Stimulated activated CD8-positive, alpha-beta memory T cell treated with anti-CD3 and anti-CD28 coated beads, Interleukin-2, amount 100 ng/mL, for 48 hours (primary cell): Measurements from ENCODE around the gene ACADM.
"Not testable (repeated sequence)": the region's sequence is repeated elsewhere in the genome, so short reads cannot be mapped to it uniquely, and the experiment has no call there.

ENCODE experiments used
- DNase-seq, 2 donors: peaks; one replicate each; pipeline ENCODE4 v3.0.0-alpha.2; 2020; ENCODE audit warnings: low read depth in 2 of 2

The ACADM gene

DNA sequence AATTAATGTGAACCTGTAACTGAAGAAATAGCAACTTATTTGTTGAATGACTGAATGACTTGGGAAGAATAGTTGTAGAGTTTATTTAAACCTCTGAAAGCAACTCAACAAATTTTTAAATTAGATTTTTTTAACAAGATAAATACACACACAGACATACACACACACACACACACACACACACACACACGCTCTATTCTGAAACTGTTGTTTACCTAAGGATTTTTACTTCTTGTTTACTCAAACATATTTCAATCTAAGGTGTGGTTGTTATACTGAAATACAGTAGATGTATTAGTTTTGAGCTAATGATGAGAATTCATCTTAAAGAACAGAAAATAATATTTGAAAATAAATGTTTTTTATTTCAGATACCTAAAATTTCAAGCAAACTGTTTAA is 11.5 kb downstream of the ACADM start:
- no peak for DNase-seq

DNA sequence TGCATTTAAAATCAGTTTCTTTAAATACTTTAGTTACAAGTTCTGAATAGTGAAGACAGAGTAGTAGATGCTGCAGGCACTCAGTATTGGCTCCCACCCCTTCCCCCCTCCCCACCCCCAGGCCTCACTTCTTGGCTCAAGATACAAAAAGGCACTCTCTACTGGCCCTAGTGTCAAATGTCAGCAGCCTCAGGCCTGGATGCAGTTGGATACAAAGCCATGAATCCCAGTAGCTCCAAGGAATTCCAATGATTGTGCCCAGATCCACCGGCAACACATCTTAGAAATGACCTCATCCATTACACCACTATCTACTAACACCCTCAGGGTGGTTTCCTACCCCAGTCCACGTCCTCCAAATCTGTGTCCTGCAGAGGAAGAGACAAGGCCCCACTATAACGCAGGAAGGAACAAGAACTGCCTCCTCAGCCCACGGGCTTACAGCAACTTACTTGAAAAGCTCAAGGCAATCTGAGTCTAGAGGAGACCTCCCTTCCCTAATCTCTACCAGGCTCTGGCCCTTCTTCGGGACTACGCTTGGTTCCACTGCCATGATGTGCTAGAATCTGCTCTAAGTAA is 17.6 kb downstream of the ACADM start:
- DNase-seq = no peak

DNA sequence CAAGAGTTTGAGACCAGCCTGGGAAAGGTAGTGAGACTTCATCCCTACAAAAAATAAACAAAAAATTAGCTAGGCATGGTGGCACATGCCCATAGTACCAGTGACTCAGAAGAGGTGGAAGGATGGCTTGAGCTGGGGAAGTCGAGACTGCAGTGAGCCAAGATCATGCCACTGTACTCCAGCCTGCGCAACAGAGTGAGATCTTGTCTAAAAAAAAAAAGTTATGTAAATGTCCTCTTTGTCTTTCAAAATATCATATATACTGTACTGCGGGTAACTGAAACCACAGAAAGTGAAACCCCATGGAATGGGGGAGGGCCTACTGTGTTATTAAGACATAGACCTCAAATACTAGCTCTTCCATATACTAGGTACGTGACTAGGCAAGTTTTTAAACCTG is 20.8 kb downstream of the ACADM start:
- no peak for DNase-seq

DNA sequence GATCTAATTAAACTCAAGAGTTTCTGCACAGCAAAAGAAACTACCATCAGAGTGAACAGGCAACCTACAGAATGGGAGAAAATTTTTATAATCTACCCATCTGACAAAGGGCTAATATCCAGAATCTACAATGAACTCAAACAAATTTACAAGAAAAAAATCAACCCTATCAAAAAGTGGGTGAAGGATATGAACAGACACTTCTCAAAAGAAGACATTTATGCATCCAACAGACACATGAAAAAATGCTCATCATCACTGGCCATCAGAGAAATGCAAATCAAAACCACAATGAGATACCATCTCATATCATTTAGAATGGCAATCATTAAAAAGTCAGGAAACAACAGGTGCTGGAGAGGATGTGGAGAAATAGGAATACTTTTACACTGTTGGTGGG is 32.7 kb downstream of the ACADM start:
- not testable (repeated sequence) for DNase-seq

DNA sequence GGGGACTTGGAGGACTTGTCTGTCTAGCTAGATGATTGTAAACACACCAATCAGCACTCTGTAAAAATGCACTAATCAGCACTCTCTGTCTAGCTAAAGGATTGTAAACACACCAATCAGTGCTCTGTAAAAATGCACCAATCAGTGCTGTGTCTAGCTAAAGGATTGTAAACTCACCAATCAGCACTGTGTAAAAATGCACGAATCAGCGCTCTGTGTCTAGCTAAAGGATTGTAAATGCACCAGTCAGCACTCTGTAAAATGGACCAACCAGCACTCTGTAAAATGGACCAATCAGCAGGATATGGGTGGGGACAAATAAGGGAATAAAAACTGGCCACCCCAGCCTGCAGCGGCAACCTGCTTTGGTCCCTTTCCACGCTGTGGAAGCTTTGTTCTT is 34.0 kb downstream of the ACADM start:
- not testable (repeated sequence) for DNase-seq

DNA sequence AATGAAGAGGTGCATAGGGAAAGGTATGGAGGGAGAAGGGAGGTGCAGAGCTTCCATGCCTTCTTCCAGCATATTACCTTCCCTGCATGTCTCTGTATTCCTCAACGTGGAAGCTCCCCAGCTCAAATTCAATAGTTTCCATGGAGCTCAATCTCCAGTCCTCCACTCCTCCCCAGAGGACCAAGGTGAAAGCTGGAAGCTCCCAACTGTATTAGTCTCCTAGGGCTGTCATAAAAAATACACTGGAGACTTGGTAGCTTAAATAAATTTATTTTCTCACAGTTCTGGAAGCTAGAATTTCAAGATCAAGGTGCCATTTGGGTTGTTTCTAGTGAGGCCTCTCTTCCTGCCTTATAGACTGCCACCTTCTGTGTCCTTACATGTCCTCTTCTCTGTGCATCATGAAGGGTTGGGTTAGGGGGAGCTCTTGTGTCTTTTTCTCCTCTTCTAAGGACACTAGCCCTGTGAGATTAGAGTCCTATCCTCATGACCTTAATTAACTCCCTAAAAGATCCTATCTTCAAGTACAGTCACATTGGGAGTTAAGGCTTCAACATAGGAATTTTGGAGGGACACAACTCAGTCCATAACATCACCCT is 39.6 kb downstream of the ACADM start:
- DNase-seq = no peak

DNA sequence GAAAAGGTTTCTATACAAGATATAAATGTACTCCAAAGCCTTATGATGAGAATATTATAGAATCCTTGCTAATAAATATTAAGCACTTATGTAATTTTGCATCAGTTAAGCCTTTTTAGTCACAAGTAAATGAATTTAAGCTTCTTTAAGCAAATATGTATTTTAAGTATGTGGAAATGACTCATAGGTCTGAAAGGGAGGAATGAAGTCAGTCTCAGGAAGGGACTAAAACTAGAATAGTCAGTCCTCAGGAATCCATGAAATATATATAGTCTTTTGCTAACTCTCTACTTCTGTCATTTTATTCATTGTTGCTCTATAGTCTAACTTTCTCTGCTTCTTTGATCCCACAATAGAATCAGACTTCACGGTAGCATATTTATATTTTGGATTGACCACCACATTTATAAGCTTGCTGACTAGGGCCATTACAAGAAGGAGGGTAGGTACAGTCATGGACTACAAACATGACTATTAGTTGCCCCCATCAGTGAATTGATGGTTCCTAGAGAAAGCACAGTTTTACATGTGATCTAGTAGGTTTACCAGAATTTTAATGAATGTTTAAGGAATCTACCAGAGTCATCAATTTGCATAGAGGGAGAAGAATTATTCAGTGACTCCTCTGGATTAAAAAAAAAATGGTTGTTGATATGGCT is 41.3 kb downstream of the ACADM start:
- no peak for DNase-seq

DNA sequence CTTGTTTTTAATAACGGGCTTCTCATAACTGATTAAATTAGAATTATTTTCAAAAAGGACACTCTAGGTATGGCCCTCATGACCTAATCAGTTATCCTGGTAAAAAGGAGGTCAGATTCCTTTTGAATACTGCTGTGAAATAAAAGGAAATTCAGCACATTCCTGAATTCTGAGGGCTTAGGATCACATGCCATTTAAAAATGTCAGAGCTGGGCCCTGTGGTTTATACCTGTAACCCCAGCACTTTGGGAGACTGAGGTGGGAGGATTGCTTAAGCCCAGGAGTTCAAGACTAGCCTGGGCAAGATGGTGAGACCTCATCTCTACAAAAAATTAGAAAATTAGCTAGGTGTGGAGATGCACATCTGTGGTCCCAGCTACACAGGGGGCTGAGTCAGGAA is 43.5 kb downstream of the ACADM start:
- no peak for DNase-seq

DNA sequence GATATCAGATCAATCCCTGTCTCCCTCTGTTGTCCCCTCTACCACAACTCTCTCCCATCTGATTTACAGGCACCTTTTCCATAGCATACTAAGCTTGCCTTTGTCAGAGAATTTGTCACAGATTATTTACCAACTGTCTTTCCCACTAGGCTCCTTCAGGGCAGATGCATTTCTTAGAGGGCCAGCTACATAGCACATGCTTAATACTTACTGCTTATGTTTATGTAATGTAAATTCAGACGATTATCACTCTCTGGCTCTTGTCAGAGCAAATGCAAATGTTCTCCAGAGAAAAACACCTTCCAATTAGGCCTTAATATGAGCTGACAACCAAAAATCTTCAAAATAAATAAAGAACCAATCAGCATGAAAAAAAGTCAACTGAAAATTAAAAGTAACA is 46.3 kb downstream of the ACADM start:
- no peak for DNase-seq

DNA sequence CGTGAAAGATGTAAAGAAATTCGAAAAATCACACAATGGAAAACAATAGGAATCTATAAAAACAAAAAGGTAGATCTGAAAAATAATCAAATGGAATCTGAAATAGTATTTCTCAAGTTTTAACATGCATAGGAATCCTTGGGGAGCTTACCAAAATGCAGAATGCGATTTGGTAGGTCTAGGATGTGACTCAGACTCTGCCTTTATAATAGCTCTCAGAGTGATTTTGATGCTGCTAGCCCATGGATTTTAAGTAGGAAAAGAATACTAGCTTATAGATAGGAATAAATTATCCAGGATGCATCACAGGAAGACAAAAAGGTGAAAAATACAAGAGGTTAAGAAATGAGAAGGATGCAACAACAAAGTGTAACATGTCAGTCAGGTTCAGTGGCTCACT is 47.5 kb downstream of the ACADM start:
- no peak for DNase-seq

DNA sequence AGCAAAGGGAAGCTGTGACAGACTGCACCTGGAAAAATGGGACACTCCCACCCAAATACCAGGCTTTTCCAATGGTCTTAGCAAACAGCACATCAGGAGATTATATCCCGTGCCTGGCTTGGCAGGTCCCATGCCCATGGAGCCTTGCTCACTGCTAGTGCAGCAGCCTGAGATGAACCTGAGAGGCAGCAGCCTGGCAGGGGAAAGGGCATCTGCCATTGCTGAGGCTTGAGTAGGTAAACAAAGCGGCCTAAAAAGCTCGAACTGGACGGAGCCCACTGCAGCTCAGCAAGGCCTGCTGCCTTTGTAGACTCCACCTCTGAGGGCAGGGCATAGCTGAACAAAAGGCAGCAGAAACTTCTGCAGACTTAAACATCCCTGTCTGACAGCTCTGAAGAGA is 53.3 kb downstream of the ACADM start:
- not testable (repeated sequence) for DNase-seq

DNA sequence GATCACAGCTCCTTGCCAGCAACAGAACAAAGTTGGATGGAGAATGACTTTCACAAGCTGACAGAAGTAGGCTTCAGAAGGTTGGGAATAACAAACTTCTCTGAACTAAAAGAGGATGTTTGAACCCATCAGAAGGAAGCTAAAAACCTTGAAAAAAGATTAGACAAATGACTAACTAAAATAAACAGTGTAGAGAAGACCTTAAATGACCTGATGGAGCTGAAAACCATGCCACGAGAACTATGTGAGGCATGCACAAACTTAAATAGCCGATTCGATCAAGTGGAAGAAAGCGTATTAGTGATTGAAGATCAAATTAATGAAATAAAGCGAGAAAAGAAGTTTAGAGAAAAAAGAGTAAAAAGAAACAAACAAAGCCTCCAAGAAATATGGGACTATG is 54.2 kb downstream of the ACADM start:
- DNase-seq = not testable (repeated sequence)

DNA sequence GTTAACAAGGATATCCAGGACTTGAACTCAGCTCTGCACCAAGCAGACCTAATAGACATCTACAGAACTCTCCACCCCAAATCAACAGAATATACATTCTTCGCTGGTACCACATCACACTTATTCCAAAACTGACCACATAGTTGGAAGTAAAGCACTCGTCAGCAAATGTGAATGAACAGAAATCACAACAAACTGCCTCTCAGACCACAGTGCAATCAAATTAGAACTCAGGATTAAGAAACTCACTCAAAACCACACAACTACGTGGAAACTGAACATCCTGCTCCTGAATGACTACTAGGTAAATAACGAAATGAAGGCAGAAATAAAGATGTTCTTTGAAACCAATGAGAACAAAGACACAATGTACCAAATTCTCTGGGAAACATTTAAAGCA is 55.7 kb downstream of the ACADM start:
- DNase-seq = not testable (repeated sequence)

DNA sequence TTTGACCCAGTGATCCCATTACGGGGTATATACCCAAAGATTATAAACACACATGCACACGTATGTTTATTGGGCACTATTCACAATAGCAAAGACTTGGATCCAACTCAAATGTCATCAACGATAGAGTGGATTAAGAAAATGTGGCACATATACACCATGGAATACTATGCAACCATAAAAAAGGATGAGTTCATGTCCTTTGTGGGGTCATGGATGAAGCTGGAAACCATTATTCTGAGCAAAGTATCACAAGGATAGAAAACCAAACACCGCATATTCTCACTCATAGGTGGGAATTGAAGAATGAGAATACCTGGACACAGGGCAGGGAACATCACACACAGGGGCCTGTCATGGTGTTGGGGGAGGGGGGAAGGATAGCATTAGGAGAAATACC is 59.4 kb downstream of the ACADM start:
- not testable (repeated sequence) for DNase-seq

DNA sequence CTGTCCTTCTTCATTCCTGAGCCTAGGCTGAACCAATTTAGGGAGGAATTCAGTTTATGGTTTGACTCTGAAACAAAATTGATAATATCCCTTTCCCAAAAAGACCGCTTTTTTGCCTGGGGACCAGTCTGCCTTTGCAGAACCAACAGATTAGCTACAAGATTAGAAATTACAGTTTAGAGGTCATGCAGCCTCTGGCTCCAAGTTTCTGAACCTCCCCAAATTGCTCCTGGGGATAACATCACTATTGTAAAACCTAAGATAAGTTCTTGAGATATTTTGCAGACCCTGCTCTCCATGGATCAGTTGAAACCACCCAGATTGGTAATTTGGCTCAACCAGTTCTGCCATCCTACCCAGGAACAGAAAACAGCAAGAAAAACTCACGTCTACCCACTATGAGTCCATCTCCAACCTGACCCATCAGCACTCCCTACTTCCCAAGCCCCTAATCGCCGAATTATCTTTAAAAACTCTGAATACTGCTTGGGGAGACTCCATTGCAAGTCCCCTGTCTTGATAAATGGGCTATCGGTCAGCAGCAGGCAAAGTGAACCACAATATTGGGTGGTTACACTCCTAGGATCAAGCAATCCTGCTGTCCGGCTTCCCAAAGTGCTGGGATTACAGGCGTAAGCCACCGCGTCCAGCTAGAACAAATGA is 60.9 kb downstream of the ACADM start:
- no peak for DNase-seq

DNA sequence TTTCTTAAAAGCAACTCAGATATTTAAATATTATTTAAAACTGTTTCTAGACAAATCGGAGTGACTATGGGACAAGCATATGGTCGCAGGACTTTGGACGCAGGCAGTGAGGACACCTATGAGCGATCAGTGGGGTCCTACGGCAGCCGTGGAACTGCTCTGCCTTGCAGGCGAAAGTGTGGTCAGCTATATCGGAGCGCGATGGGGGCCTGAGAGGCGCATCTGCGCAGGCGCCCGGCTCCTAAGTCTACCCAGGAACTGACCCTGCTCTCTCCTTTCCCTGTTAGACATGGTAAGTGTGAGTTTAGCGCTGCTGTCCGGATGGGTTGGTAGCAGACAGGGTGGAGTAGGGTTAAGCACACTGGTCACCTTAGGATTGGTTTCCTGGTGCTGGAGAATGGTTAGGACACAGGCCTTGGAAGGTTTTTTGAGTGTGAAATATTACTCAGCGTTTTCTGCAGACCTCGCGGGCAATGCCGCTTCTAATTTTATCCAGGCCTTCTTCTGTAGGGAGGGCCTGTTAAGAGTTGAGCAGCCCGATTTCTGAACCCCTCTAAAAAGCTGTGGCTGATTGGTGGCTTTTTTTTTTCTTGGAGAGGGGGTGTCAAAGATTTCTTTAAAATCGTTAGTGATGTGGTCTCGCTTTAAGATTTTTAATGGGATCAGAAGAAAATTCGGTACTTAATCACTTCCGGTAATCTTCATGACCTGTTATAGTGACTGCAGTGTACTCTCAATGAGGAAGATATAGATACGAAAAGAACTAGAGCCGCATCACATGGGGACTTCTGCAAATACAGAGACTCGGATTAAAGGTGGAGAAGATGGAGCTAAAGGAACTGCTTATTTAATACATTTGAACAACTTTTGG is 61.7 kb downstream of the ACADM start, which contains the start of gene RABGGTB:
Gene RABGGTB (plus strand): TSS at position 274 of the 871 bp plus-strand sequence. CDS start 16 bp downstream, at position 290.
- DNase-seq = peak; percentile 85 to 93

DNA sequence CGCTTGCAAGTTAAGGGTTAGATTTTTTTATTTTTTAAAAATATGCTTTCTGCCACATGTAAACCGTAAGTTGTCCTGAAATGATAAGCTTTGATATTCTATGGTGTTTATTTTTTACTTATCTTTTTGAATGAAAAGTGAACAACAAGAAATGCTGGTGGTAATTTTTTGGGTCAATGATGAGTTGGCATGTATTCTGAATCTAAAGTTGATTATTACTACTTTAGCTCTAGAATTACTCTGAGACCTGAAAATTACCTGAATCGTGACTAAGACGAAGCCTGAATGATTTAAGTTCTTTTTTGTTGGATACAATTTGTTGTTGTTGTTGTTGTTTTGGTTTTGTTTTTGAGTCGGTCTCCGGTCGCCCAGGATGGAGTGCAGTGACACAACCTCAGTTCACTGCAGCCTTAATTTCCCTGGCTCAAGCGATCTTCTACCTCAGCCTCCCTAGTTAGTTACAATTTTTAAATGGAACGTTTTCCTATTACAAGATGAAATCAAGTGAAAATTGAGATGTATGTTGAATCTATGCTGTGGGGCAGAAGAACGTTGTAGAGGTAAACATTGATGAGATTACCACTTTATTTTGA is 62.5 kb downstream of the ACADM start:
- DNase-seq = no peak

DNA sequence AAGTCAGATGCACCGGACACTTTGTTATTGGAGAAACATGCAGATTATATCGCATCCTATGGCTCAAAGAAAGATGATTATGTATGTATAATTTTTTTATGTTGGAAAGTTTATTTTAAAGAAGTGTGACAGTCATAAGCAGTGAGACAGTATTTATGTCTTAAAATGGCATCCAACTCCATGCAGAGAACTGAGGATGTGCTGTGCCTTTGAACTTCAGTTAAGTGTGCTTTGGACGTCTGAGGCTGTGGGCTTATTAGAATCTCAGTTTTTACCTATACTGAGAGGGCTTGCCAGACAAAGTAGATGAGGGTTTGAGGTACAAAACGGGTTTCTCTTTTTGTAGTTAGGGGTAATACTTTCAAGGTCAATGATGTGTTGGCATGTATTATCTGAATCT is 63.0 kb downstream of the ACADM start:
- DNase-seq = no peak

DNA sequence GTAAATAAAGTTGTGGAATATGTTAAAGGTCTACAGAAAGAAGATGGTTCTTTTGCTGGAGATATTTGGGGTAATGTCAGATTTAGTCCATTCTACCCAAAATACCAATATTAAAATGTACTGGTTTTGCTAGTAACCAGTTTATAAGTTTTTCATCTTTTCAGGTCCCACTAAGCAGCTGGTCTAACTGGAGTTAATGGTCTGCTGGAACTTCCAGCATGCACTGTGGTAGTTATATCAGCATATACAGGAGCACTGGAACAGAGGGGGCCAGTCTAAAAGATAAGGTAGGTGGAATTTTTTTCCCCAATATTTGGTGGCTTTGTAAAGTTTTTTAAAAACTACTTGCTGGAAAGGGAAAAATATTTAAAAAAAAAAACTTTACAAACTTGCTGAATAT is 65.5 kb downstream of the ACADM start:
- DNase-seq = no peak

DNA sequence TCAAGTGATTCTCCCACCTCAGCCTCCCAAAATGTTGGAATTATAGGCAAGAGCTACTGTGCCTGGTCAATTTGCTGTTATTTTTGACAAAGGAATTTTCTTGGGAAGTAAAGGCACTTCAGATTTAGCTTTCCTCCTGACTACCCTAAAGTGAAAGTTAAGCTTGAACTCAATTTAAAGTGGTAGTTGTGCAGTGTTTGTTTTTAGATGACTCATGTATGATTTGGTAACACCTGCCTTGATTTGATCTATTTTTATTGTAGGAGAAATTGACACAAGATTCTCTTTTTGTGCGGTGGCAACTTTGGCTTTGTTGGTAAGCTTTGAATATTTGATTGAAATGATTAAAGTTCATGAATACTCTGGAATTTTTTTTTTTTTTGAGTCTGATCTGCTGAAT is 66.5 kb downstream of the ACADM start:
- no peak for DNase-seq

DNA sequence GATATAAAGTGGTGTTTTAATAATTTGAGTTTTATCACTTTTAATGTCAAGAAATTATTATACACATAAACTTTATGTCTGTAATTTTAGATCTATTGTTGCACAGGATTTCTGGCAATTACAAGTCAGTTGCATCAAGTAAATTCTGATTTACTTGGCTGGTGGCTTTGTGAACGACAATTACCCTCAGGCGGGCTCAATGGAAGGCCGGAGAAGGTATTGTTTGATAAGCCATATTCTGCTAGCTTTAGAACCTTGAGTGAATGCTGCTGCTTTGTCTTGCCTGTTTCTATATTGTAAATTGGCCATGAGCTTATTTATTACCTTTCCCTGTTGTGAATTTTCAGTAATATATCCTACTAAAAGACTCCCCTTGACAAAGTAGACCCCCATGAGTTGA is 67.6 kb downstream of the ACADM start:
- DNase-seq = no peak

DNA sequence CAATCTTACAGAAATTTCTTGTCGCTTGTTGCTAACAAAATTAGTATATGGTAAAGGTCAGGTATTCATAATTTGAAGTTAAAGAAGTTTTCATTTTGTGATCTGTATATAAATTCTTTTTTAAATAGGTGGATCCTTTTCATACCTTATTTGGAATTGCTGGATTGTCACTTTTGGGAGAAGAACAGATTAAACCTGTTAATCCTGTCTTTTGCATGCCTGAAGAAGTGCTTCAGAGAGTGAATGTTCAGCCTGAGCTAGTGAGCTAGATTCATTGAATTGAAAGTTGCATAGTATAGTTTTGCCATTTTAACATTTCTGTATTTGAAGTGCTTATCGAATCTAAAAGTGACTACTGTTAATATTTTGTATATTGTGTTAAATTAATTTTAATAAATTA is 69.9 kb downstream of the ACADM start:
- no peak for DNase-seq
